GM11168 (cell line): ENCODE data around the gene RAD51B.

ENCODE experiments used
- in situ Hi-C: fragments of 300-500 bp; cut with MboI; formaldehyde crosslinking; loops from one replicate; pipeline ENCODE4 v1.12.0; 2022; ENCODE audit warnings: low sequenced_read_pairs; ENCODE audit not compliant: unreplicated experiment

Gene RAD51B

GRCh38 chr14:68499451-68499850, 679.9 kb downstream of the RAD51B start:
- in situ Hi-C loops, result no loop called here

GRCh38 chr14:68501171-68501570, 681.6 kb downstream of the RAD51B start:
- in situ Hi-C loops, result no loop called here

- in situ Hi-C loops, result no loop called here
Observed at GRCh38 chr14:68501614-68502052, 682.1 kb downstream of the RAD51B start.

- in situ Hi-C loops, result no loop called here
Observed at GRCh38 chr14:68502230-68502629, 682.7 kb downstream of the RAD51B start.

- in situ Hi-C loops, result no loop called here
Observed at GRCh38 chr14:68503186-68503825, 683.7 kb downstream of the RAD51B start.

- in situ Hi-C loops, result no loop called here
Observed at GRCh38 chr14:68504861-68505260, 685.3 kb downstream of the RAD51B start.

GRCh38 chr14:68506021-68506644, 686.6 kb downstream of the RAD51B start:
- in situ Hi-C loops, result no loop called here

GRCh38 chr14:68506645-68507419, 687.3 kb downstream of the RAD51B start:
- in situ Hi-C loops, result no loop called here

GRCh38 chr14:68507544-68508081, 688.0 kb downstream of the RAD51B start:
- in situ Hi-C loops, result no loop called here

GRCh38 chr14:68508581-68508980, 689.0 kb downstream of the RAD51B start:
- in situ Hi-C loops, result no loop called here

- in situ Hi-C loops, result no loop called here
Observed at GRCh38 chr14:68509188-68509983, 689.8 kb downstream of the RAD51B start.

- in situ Hi-C loops, result no loop called here
Observed at GRCh38 chr14:68510201-68511128, 690.9 kb downstream of the RAD51B start.

GRCh38 chr14:68511129-68512047, 691.8 kb downstream of the RAD51B start:
- in situ Hi-C loops, result no loop called here

- in situ Hi-C loops, result no loop called here
Observed at GRCh38 chr14:68512088-68512487, 692.5 kb downstream of the RAD51B start.

GRCh38 chr14:68513137-68513536, 693.6 kb downstream of the RAD51B start:
- in situ Hi-C loops, result no loop called here

- in situ Hi-C loops, result no loop called here
Observed at GRCh38 chr14:68513838-68514607, 694.4 kb downstream of the RAD51B start.

GRCh38 chr14:68514608-68515194, 695.1 kb downstream of the RAD51B start:
- in situ Hi-C loops, result no loop called here
